ENCODE data around the gene PCGF3.

The PCGF3 gene

DNA sequence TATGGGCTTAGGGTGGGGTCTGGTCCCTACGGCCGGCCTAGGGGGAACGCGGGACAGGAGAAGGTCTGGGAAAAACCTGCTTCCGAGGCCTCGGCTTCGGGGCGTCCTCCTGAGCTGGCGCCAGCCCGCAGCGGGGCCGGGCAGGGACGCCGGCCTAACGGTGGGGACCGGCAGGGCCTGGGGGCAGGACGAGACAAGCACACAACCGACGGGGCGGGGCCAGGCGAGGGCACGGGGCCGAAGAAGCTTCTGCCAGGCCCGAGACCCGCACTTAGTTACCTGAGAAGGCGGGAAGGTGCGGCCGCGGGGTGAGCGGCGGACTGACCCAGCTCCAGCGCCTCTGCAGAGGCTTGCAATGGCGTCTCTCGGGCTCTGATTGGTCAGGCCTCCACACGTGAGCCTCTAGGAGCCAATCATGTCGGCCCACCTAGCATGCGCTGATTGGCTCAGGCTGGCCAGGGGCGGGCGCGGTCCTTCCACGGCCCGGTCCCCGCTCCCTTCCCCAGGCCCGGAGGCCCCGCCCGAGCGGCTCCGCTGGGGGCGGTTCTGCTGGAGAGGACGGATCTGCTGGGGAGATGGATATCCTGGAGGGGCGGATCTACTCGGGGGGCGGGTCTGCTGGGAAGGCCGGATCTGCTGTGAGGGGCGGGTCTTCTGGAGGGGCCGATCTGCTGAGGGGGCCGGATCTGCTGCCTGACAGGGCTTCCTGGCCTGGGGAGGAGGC is 76.0 kb downstream of the PCGF3 start (continued):
- TF ChIP-seq, protein P1, sequence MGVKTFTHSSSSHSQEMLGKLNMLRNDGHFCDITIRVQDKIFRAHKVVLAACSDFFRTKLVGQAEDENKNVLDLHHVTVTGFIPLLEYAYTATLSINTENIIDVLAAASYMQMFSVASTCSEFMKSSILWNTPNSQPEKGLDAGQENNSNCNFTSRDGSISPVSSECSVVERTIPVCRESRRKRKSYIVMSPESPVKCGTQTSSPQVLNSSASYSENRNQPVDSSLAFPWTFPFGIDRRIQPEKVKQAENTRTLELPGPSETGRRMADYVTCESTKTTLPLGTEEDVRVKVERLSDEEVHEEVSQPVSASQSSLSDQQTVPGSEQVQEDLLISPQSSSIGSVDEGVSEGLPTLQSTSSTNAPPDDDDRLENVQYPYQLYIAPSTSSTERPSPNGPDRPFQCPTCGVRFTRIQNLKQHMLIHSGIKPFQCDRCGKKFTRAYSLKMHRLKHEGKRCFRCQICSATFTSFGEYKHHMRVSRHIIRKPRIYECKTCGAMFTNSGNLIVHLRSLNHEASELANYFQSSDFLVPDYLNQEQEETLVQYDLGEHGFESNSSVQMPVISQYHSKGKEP (tag by site-specific recombination; IDR thresholded peaks at IDR 0.05) = no peak
- TF ChIP-seq, protein P2, sequence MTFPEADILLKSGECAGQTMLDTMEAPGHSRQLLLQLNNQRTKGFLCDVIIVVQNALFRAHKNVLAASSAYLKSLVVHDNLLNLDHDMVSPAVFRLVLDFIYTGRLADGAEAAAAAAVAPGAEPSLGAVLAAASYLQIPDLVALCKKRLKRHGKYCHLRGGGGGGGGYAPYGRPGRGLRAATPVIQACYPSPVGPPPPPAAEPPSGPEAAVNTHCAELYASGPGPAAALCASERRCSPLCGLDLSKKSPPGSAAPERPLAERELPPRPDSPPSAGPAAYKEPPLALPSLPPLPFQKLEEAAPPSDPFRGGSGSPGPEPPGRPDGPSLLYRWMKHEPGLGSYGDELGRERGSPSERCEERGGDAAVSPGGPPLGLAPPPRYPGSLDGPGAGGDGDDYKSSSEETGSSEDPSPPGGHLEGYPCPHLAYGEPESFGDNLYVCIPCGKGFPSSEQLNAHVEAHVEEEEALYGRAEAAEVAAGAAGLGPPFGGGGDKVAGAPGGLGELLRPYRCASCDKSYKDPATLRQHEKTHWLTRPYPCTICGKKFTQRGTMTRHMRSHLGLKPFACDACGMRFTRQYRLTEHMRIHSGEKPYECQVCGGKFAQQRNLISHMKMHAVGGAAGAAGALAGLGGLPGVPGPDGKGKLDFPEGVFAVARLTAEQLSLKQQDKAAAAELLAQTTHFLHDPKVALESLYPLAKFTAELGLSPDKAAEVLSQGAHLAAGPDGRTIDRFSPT (tag by site-specific recombination; IDR thresholded peaks at IDR 0.05) = no peak
- TF ChIP-seq HOXD13 (CRISPR knock-in tag; IDR thresholded peaks at IDR 0.05; ENCODE audit: borderline replicate concordance) = no peak
- TF ChIP-seq YY1 (tag by site-specific recombination; IDR thresholded peaks at IDR 0.05) = 0 out of 2 replicates have a peak, but pooled peaks have one; percentile 70
- no peak for TF ChIP-seq ZNF24 (tag by site-specific recombination; IDR thresholded peaks at IDR 0.05)
- TF ChIP-seq ZBTB1 (tag by site-specific recombination; IDR thresholded peaks at IDR 0.05) = no peak
- TF ChIP-seq ZBTB17 (tag by site-specific recombination; IDR thresholded peaks at IDR 0.05) = peak; percentile 50; the same call in 1 of the 2 replicates
- TF ChIP-seq ZNF266 (tag by site-specific recombination; IDR thresholded peaks at IDR 0.05; ENCODE audit: low read depth) = no peak
- TF ChIP-seq SP3 (tag by site-specific recombination; IDR thresholded peaks at IDR 0.05) = peak; percentile 87
- TF ChIP-seq BCL11A (tag by site-specific recombination; IDR thresholded peaks at IDR 0.05; ENCODE audit: low read depth) = no peak
- no peak for TF ChIP-seq ZNF16 (tag by site-specific recombination; IDR thresholded peaks at IDR 0.05; ENCODE audit: low read depth)
- no peak for TF ChIP-seq ZNF621 (tag by site-specific recombination; IDR thresholded peaks at IDR 0.05)
- no peak for TF ChIP-seq ZNF121 (tag by site-specific recombination; IDR thresholded peaks at IDR 0.05)
- no peak for TF ChIP-seq ZNF548 (tag by site-specific recombination; IDR thresholded peaks at IDR 0.05)
- no peak for TF ChIP-seq ZNF394 (tag by site-specific recombination; IDR thresholded peaks at IDR 0.05; ENCODE audit: borderline replicate concordance)
- peak; percentile 95 for TF ChIP-seq IKZF3 (tag by site-specific recombination; IDR thresholded peaks at IDR 0.05)
- TF ChIP-seq ZNF174 (tag by site-specific recombination; IDR thresholded peaks at IDR 0.05) = no peak
- TF ChIP-seq KLF10 (tag by site-specific recombination; IDR thresholded peaks at IDR 0.05) = peak; percentile 59; the same call in 1 of the 2 replicates
- TF ChIP-seq, protein P3, sequence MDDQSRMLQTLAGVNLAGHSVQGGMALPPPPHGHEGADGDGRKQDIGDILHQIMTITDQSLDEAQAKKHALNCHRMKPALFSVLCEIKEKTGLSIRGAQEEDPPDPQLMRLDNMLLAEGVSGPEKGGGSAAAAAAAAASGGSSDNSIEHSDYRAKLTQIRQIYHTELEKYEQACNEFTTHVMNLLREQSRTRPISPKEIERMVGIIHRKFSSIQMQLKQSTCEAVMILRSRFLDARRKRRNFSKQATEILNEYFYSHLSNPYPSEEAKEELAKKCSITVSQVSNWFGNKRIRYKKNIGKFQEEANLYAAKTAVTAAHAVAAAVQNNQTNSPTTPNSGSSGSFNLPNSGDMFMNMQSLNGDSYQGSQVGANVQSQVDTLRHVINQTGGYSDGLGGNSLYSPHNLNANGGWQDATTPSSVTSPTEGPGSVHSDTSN (CRISPR knock-in tag; IDR thresholded peaks at IDR 0.05) = no peak
- TF ChIP-seq ZNF366 (tag by site-specific recombination; conservative IDR thresholded peaks at IDR 0.05) = 0 out of 2 replicates have a peak, but pooled peaks have one; percentile 36
- no peak for TF ChIP-seq ZNF426 (tag by site-specific recombination; IDR thresholded peaks at IDR 0.05)
- TF ChIP-seq ZNF624 (tag by site-specific recombination; IDR thresholded peaks at IDR 0.05) = no peak
- 0 out of 2 replicates have a peak, but pooled peaks have one; percentile 14 for TF ChIP-seq KLF16 (tag by site-specific recombination; IDR thresholded peaks at IDR 0.05)
- no peak for TF ChIP-seq ZNF23 (tag by site-specific recombination; IDR thresholded peaks at IDR 0.05; ENCODE audit: borderline replicate concordance)
- no peak for TF ChIP-seq ZNF561 (tag by site-specific recombination; IDR thresholded peaks at IDR 0.05; ENCODE audit: borderline replicate concordance)
- TF ChIP-seq HOXC10 (CRISPR knock-in tag; IDR thresholded peaks at IDR 0.05) = no peak
- no peak for TF ChIP-seq ZBTB20 (tag by site-specific recombination; IDR thresholded peaks at IDR 0.05)
- TF ChIP-seq GLIS2 (tag by site-specific recombination; IDR thresholded peaks at IDR 0.05) = peak; percentile 99
- TF ChIP-seq ZNF544 (tag by site-specific recombination; IDR thresholded peaks at IDR 0.05) = no peak
- TF ChIP-seq ZNF843 (tag by site-specific recombination; IDR thresholded peaks at IDR 0.05) = no peak
- no peak for TF ChIP-seq GLI2 (tag by site-specific recombination; IDR thresholded peaks at IDR 0.05; ENCODE audit: borderline replicate concordance, low read depth)
- no peak for TF ChIP-seq ZNF558 (tag by site-specific recombination; IDR thresholded peaks at IDR 0.05)
